HG03457 (cell line): ENCODE data around the gene LONP1.
A peak's percentile ranks its signal among the peaks of the same experiment; 100 is the strongest.
"Not testable (repeated sequence)": the region's sequence is repeated elsewhere in the genome, so short reads cannot be mapped to it uniquely, and the experiment has no call there.

ENCODE experiments used
- ATAC-seq: cut with Tn5 transposase; IDR thresholded peaks from one replicate; pipeline ENCODE4 v1.9.1; 2021; ENCODE audit warnings: moderate number of reproducible peaks; ENCODE audit not compliant: unreplicated experiment

Gene LONP1

DNA sequence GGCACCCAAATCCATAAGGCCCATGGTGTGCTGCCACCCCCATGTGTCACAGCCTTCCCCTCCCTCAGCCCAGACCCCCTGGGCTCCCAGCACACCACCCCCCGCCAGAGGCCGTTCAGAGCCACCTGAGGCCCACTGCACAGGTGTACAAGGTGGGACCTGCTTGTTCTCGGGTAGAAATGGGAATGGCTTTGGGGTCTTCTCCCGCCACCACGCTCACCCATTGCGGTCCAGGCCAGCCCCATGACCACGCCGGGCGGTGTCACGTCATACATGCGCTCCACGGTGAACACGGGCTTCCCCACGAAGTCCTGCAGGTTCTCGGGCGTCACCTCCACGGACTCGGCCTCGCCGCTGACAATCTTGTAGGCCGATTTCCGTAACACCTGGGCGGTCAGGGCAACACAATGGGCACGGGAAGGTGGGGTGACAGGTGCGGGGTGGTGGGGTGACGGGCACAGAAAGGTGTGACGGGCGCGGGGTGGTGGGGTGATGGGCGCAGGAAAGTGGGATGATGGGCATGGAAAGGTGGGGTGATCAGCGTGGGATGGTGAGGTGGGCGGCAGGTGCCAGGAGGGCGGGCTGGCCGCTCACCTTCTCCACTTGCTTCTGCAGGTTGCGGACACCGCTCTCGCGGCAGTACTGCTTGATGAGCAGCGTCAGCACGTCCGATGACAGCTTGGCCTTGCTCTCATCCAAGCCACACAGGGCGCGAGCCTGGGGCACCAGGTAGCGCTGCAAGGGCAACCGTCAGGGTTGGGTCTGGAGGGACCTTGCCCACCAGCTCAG, 25.6 kb downstream of the LONP1 start:
- ATAC-seq = no peak

DNA sequence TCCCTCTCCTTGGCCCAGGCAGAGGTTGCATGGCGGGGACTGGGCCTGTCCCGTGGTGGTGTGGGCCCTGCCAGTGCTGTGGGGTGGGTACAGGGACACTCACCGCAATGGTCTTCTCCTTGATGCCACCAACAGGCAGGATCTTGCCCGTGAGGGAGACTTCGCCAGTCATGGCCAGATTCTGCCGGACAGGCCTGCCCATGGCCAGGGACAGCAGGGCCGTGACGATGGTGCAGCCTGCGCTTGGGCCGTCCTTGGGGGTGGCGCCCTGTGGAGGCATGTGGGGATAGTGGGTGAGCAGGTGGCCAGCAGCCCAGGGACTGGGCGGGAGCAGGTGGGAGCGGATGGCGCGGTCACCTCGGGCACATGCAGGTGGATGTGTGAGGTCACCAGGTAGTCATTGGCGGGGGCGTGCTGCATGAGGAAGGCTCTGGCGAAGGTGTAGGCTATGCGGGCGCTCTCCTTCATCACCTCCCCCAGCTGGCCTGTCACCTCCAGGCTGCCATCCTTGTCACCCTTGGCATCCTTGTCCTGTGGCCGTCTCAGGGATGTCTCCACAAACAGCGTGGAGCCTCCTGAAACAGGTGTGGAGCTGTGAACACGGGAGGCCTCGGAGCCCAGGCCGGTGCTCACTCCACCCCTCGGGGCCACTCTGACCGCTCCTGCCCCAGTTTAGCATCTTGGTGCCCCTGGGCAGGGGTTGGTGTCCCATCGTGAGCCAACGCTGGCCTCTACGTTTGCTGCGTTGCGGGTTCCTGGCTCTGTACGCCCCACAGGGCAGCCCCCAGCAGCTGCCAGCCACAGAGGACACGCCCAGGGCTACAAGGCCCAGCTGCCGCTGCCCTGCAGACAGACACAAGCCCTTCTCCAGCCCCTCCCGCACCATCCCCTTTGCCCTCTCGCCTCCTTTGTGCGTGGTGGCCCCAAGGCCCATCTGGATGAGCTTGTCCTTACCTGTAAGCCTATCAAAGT, 26.5 kb downstream of the LONP1 start:
- no peak for ATAC-seq

DNA sequence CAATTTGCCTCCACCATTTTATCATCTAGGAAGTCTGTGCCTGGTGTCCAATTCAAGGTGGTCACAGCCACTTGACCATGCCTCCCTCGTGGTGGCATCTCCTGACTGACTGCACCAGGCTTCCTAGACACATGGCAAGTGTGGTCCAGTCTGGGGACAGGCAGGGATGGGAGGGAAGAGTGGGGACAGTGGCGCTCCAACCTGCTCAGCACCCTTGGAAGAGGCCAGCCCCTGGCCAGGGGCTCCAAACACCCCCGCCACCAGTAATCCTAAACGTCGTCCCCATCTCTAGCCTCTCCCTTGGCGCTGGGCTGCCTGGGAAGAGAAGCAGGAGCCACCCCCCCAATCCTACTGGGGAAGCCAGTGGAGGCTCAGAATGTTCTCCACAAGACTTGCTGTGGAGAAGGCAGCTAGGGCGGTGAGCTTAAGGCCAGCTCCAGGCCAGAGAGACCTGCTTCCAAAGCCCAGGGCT, 27.2 kb downstream of the LONP1 start:
- ATAC-seq = no peak

DNA sequence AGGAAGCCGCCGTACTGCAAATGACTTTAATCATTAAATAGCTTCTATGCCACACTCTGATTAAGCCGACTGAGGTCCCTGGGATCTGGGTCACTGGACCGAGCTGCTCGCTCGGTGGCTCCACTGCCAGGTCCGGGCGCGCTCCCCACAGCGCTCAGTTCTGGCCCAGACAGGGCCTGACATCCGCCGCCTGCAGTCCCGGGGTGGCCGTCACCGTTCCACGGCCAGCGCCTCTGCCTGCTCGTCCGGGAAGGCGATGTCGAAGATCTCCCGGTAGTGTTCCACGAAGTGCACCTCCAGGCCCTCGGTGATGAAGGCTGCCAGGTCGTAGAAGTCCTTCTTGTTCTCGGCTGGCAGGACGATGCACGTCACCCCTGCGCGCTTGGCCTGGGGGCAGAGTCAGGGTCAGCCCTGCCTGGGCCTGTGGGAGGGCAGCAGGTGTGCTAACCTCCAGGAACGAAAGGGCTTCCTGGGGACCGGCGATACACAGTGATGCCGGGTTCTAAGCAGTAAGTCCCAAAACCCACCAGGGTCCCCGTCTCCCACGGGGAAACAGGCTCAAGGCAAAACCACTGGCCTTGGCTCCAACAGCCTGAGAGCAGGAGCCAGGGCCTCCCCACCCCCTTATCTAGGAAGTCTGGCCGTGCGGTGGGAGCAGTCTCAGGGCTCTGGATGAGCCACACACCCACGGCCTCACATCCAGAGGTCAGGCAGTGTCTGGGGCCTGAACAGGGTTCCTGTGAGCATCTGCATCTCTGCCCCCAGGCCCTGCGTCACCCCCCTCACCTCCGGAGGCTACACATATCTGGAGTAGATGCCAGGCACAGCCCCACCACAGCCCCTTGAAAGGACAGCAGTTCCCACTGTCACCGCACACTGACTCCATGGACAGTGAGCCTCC, 27.9 kb downstream of the LONP1 start:
- no peak for ATAC-seq

DNA sequence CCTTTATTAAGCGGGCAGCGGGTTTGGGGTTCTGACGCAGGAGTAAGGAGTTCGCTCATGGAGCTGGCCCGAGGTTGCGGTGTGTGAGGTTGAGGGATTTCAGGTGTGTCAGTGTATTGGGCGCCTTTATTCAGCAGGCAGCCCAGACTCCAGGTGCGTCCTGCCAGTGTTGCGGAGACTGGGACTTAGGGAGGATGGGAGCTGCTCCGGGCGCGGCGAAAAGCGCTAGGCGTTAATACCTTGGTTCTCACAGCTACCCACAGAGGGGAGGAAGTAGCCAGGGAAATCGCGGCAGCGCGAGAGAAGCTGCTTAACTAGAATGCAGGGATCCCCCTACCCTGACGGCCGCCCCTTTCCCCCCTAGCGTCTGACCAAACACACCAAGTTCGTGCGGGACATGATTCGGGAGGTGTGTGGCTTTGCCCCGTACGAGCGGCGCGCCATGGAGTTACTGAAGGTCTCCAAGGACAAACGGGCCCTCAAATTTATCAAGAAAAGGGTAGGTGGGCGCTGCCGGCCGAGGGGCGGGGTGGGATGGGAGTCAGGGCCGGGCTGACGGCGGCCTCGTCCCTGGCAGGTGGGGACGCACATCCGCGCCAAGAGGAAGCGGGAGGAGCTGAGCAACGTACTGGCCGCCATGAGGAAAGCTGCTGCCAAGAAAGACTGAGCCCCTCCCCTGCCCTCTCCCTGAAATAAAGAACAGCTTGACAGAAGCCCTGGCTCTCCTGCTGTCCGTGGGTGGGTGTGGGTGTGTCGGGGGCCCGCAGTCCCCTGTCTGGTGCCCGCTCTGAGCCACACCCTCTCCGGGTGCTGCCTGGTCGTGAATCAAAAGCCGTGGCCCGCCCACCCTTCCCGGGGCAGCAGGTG, 28.8 kb downstream of the LONP1 start:
- no peak for ATAC-seq

DNA sequence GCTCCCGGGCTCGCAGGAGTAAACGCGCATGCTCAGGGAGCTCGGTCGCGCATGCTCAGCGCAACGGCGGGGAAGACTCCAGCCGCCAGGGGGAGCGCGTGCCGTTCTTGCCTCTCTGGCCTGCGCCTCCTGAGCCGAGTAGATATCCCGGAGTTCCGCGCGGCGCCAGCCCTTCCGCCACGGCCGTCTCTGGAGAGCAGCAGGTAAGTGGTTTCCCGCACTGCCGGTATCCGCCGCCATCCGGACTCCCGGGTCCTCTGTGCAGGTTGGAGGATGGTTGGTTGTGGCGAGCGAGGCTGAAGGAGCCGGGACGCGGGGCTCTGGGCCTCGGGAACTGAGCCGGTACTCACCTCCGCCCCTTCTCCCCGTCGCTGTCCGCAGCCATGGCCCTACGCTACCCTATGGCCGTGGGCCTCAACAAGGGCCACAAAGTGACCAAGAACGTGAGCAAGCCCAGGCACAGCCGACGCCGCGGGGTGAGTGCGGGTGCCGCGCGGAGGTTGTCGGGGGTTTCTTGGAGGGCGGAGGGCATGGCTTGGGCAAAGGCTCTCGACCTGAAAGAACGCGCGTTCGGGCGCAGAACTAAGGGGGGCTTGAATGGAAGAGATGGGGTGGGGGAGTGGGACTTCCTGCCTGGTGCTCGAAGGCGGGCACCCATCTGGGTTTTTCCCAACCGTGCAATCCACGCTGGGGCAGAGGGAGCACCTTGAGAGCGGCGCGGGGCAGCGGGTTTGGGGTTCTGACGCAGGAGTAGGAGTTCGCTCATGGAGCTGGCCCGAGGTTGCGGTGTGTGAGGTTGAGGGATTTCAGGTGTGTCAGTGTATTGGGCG, 29.6 kb downstream of the LONP1 start, which contains the start of gene RPL36:
RPL36 (plus strand) TSS at position 171 of the 830 bp plus-strand sequence; CDS start at position 384, 213 bp downstream.
- ATAC-seq = peak; percentile 31

DNA sequence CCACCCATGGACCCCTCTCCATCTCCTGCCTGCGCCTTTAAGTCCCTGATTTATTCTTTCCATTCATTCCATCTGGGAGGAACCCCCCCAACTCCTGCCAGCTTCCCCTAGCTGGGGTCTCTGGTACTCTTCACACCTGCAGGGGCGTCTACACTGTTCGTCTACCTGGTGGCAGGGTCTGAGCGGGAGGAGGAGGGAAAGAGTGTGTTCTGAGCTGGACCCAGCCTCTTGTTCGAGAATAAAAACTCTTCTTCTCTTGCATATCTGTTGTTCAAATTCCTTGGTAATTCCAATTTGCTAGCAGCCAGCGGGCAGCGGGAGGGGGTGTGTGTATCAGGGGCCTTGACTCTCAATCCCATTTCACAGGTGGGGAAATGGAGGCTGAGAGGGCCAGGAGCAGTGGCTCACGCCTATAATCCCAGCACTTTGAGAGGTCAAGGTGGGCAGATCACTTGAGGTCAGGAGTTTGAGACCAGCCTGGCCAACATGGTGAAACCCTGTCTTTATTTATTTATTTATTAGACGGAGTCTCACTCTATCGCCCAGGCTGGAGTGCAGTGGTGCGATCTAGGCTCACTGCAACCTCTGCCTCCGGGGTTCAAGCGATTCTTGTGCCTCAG, 31.6 kb downstream of the LONP1 start:
- ATAC-seq = not testable (repeated sequence)

DNA sequence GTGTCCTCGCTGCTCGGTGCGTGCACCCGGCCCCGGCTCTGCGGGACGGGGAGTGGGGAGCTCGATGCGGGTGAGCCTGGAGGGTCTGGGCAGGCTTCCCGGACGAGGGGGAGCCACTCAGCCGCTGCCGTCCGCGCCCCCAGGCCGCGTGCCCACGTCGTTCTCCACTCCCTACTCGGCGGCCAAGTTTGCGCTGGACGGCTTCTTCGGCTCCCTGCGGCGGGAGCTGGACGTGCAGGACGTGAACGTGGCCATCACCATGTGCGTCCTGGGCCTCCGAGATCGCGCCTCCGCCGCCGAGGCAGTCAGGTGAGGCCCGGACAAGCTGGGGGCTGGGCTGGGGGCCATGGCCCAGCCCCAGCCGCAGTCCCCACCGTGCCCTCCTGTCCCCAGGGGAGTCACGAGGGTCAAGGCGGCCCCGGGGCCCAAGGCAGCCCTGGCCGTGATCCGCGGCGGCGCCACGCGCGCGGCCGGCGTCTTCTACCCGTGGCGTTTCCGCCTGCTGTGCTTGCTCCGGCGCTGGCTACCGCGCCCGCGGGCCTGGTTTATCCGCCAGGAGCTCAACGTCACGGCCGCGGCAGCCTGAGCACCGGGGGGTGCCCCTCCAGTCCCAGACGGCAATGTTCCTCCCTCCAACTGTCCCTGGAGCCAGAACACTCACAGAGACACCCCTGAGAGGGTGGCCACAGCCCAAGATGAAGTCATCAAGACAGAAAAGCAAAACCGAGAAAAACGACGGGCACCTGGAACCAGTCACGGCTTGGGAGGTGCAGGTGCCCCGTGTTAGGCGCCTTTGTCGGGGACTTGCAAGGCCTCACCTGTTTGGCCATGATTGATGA, 32.4 kb downstream of the LONP1 start:
- no peak for ATAC-seq

DNA sequence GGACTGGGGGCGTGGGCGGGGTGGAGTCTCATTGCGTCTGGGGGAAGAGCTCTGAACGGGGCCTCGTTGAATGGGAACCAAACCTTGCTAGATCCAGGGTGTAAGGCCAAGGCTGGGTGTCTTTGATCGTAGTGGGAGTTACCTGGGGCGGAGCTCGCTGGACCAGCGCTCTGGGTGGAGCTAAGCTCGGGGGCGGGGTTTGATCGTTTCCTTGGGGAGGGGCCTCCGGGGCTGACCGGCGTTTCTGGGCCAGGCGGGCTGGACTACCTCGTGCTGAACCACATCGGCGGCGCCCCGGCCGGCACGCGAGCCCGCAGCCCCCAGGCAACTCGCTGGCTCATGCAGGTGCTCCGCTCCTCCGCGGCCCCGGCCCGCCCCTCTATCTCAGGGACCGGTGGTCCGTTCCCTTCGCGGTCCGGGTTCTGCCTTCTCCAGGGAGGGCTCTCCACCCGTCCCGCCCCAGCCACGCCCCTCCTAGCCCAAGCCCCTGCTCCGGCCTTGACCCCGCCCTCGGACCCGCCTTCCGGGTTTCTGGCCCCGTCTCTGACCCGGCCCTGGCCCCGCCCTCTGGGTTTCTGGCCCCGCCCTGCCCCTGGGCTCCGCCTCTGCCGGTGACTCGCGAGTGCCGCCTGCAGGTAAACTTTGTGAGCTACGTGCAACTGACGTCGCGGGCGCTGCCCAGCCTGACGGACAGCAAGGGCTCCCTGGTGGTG, 33.1 kb downstream of the LONP1 start:
- no peak for ATAC-seq

DNA sequence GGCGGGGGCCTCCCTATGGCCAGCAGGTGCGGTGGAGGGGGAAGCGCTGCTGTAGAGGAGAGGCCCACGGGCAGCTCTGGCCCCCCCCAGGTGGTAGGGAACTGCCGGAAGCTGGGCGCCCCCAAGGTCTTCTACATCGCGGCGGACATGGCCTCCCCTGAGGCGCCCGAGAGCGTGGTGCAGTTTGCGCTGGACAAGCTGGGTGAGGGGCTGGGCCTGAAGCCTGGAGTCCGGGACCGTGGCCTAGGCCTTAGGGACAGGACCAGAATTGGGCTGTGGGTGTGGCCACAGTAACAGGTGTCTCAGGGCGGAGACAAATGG, 33.7 kb downstream of the LONP1 start:
- no peak for ATAC-seq

DNA sequence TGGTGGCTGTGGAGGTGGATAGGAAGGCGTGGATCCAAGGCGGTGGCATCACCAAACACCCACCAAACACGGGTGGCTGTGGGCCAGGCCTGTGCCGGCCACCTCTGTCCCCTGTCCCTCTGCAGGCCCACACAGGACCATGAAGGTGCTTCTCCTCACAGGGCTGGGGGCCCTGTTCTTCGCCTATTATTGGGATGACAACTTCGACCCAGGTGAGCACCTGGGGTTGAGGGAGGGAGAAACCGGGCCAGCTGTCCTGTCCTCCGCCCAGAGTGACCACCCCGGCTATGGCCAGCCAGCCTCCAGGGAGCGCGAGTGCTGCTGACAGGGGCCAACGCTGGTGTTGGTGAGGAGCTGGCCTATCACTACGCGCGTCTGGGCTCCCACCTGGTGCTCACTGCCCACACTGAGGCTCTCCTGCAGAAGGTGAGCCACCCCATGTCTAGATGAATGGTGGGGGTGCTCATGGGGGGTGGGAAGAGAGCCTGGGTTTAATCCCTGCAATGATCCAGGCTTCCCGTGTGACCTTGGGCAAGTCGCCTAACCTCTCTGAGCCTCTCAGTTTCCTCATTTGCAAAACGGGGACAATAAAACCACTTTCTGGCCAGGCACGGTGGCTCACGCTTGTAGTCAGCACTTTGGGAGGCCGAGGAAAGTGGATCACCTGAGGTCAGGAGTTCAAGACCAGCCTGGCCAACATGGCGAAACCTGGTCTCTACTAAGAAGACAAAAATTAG, 35.1 kb downstream of the LONP1 start:
- no peak for ATAC-seq

DNA sequence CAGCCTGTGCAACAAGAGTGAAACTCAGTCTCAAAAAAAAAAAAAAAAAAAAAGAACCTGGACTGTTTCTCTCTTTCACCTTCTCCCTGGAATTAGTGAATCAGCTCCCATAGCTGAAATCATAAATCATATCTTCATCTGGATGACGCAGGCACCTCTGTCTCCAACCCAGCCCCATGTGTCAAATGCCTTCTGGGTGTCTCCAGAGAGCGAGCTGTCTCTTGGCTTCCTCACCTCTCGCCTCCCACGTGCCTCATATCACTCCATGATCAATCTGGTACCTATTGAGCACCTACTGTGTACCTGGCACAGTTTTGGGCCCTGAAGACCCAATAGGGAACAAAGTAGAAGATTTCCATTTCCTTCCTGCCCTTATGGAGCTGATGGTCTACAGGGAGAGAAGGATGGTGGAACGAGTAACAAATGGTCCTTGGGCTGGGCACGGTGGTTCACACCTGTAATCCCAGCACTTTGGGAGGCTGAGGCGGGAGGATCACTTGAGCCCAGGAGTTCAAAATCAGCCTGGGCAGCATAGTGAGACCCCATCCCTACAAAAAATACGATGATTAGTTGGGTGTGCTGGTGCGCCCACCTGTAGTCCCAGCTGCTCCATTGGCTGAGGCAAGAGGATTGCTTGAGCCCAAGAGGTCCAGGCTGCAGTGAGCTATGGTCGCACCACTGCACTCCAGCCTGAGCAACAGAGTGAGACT, 36.6 kb downstream of the LONP1 start:
- no peak for ATAC-seq

DNA sequence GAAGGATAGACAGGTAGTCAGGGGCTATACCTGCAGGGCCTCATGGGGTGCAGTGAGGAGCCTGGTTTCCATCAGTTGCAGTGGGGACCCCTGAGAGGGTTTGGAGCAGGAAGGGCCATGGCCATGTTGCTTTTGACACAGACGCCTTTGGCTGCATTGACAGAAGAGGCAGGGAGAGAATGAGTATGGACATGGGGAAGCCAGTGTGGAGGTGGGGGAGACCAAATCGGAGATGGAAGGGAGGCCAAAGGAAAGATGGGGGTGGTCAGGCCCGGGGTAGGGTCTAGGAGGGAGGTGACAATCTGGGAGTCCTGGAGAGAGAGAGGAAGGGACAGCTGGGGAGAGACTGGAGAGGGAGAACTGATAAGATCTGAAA, 37.9 kb downstream of the LONP1 start:
- no peak for ATAC-seq

DNA sequence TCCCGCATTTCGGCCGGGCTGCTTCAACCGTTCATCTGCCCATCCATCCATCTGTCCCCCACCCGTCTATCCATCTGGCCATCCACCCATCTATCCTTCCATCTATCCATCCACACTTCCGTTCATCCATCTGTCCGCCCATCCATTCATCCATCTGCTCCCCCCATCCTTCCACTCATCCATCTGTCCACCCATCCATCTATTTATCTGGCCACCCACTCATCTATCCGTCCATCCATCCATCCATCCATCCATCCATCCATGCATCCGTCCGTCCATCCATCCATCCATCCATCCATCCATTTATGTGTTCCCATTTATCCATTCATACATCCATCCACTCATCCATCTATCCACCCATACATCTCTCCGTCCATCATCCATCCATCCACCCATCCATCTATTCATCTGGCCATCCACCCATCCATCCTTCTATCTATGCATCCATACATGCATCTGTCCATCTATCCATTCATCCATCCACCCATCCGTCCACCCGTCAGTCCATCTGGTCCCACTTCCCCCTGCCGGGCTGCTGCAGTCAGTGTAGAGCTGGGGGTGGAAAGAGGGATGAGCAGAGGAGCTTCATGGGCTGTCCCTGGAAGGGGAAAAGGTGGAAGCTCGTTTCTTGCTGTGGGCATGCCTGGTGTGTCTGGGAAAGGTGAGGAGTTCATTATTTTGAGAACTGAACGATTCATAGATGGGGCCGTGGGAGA, 38.4 kb downstream of the LONP1 start:
- ATAC-seq = no peak
